ENCODE measurements around the gene MIEF1. TPM values are rescaled to one million over a fixed set of nuclear protein-coding genes. Genes with fewer than 3 reads are reported as not detected.

The MIEF1 gene
- total RNA-seq, result 10 to 100 TPM; 43.2 to 44.9 TPM

GRCh38 chr22:39502109-39502788 is at the start of gene MIEF1:
MIEF1 (plus strand) TSS chr22:39502290; CDS start chr22:39511295, 9,005 bp downstream.
- Mint-ChIP-seq H3K27ac (peak within 1 kb of the TSS; percentile 94), H3K4me3 (peak within 1 kb of the TSS; percentile 76), H3K27me3 (no peaks in the 10 kb centered on the region), H3K36me3 (ENCODE audit: low read depth) (peaks cover 35% of the 10 kb centered on the region), H3K4me1 (peaks cover 35% of the 10 kb centered on the region), H3K9me3 (ENCODE audit: low read depth) (no peaks in the 10 kb centered on the region)
- intact Hi-C loops (cut with DNase I, micrococcal nuclease), result loop anchor here (1.0 to 5.0 kb wide), 10 partner anchors 12 to 930 kb away; partner anchors contain the start of genes RPS19BP1 (in 2 of the 2), ADSL (in 1 of the 2), ATF4 (in 1 of the 2) and CBX7 (in 1 of the 2)
- ChIA-PET CTCF (interaction anchor here (0.6 to 2.7 kb wide), 12 partner anchors 8 to 796 kb away, joined by 3 to 16 read pairs (median 4); partner anchors contain the start of genes ATF4, GTPBP1 and TAB1), POLR2A (interaction anchor here (0.6 to 2.0 kb wide), 11 partner anchors 12 to 441 kb away, joined by 3 to 25 read pairs (median 5); partner anchors contain the start of genes ATF4, RPL3 and TAB1)
- peak; percentile 98 for DNase-seq
- ATAC-seq, result peak; percentile 98

- POLR2A ChIA-PET, result no interaction called here
- H3K9me3 Mint-ChIP-seq (ENCODE audit: low read depth), result no peaks in the 10 kb centered on the region
- H3K27ac Mint-ChIP-seq, result no peak overlapping the region
- H3K36me3 Mint-ChIP-seq (ENCODE audit: low read depth), result no peaks in the 10 kb centered on the region
- intact Hi-C loops (cut with DNase I, micrococcal nuclease), result no loop called here
- CTCF ChIA-PET, result no interaction called here
- H3K4me3 Mint-ChIP-seq, result no peak overlapping the region
- DNase-seq, result no peak
- peaks cover 16% of the 10 kb centered on the region for H3K27me3 Mint-ChIP-seq
- peaks cover 13% of the 10 kb centered on the region for H3K4me1 Mint-ChIP-seq
- no peak for ATAC-seq
Observed at GRCh38 chr22:39452740-39453040, 49.4 kb upstream of the MIEF1 start.

GRCh38 chr22:39453765-39454378 is 48.2 kb upstream of the MIEF1 start:
- ATAC-seq (no peak), DNase-seq (no peak)
- H3K4me1 Mint-ChIP-seq, result peaks cover 17% of the 10 kb centered on the region
- H3K27me3 Mint-ChIP-seq, result peaks cover 24% of the 10 kb centered on the region
- H3K36me3 Mint-ChIP-seq (ENCODE audit: low read depth), result no peaks in the 10 kb centered on the region
- intact Hi-C loops (cut with DNase I, micrococcal nuclease), result no loop called here
- no peak overlapping the region for H3K27ac Mint-ChIP-seq
- H3K4me3 Mint-ChIP-seq, result no peak overlapping the region
- H3K9me3 Mint-ChIP-seq (ENCODE audit: low read depth), result no peaks in the 10 kb centered on the region
- POLR2A ChIA-PET, result interaction anchor here (1.1 kb wide), 1 partner anchor 66 kb away, joined by 4 read pairs; the partner anchor contains the start of gene ATF4
- CTCF ChIA-PET, result interaction anchor here (0.6 to 1.0 kb wide), 2 partner anchors 75 to 632 kb away, joined by 3 read pairs; no protein-coding TSS in a partner anchor

- Mint-ChIP-seq H3K9me3 (ENCODE audit: low read depth) (no peaks in the 10 kb centered on the region), H3K36me3 (ENCODE audit: low read depth) (no peaks in the 10 kb centered on the region), H3K27me3 (peaks cover 24% of the 10 kb centered on the region), H3K27ac (no peak overlapping the region), H3K4me3 (no peak overlapping the region), H3K4me1 (peaks cover 16% of the 10 kb centered on the region)
- ChIA-PET POLR2A (interaction anchor here (1.1 kb wide), 1 partner anchor 65 kb away, joined by 4 read pairs; the partner anchor contains the start of gene ATF4), CTCF (interaction anchor here (0.6 to 1.0 kb wide), 2 partner anchors 75 to 631 kb away, joined by 3 read pairs; no protein-coding TSS in a partner anchor)
- DNase-seq (no peak), ATAC-seq (no peak)
- intact Hi-C loops (cut with DNase I, micrococcal nuclease), result no loop called here
Observed at GRCh38 chr22:39454385-39454871, 47.7 kb upstream of the MIEF1 start.

GRCh38 chr22:39456522-39457197 is 45.4 kb upstream of the MIEF1 start, which contains the start of gene MGAT3:
MGAT3 (plus strand) TSS chr22:39457012; CDS start chr22:39487348, 30,336 bp downstream.
- no peak within 1 kb of the TSS for H3K27ac Mint-ChIP-seq
- no peaks in the 10 kb centered on the region for H3K36me3 Mint-ChIP-seq (ENCODE audit: low read depth)
- DNase-seq (no peak), ATAC-seq (no peak)
- peaks cover 28% of the 10 kb centered on the region for H3K27me3 Mint-ChIP-seq
- ChIA-PET CTCF (no interaction called here), POLR2A (no interaction called here)
- peaks cover 10% of the 10 kb centered on the region for H3K4me1 Mint-ChIP-seq
- peak within 1 kb of the TSS; percentile 59 for H3K4me3 Mint-ChIP-seq
- intact Hi-C loops (cut with DNase I, micrococcal nuclease), result no loop called here
- no peaks in the 10 kb centered on the region for H3K9me3 Mint-ChIP-seq (ENCODE audit: low read depth)

- DNase-seq (no peak), ATAC-seq (no peak)
- H3K27ac Mint-ChIP-seq, result no peak overlapping the region
- intact Hi-C loops (cut with DNase I, micrococcal nuclease), result no loop called here
- ChIA-PET POLR2A (no interaction called here), CTCF (interaction anchor here (1.0 kb wide), 1 partner anchor 17 kb away, joined by 3 read pairs; no protein-coding TSS in a partner anchor)
- peaks cover 28% of the 10 kb centered on the region for H3K27me3 Mint-ChIP-seq
- no peaks in the 10 kb centered on the region for H3K9me3 Mint-ChIP-seq (ENCODE audit: low read depth)
- no peaks in the 10 kb centered on the region for H3K36me3 Mint-ChIP-seq (ENCODE audit: low read depth)
- no peak overlapping the region for H3K4me3 Mint-ChIP-seq
- H3K4me1 Mint-ChIP-seq, result peaks cover 10% of the 10 kb centered on the region
Observed at GRCh38 chr22:39457198-39457555, 44.9 kb upstream of the MIEF1 start.

- CTCF ChIA-PET, result interaction anchor here (0.7 to 1.5 kb wide), 3 partner anchors 16 to 541 kb away, joined by 3 read pairs; no protein-coding TSS in a partner anchor
- ATAC-seq, result no peak
- H3K27ac Mint-ChIP-seq, result no peak overlapping the region
- peaks cover 28% of the 10 kb centered on the region for H3K27me3 Mint-ChIP-seq
- H3K9me3 Mint-ChIP-seq (ENCODE audit: low read depth), result no peaks in the 10 kb centered on the region
- intact Hi-C loops (cut with DNase I, micrococcal nuclease), result no loop called here
- no peaks in the 10 kb centered on the region for H3K36me3 Mint-ChIP-seq (ENCODE audit: low read depth)
- H3K4me3 Mint-ChIP-seq, result no peak overlapping the region
- no peak for DNase-seq
- H3K4me1 Mint-ChIP-seq, result peaks cover 10% of the 10 kb centered on the region
- POLR2A ChIA-PET, result no interaction called here
Observed at GRCh38 chr22:39457556-39458443, 44.3 kb upstream of the MIEF1 start.

GRCh38 chr22:39458444-39459083 is 43.5 kb upstream of the MIEF1 start:
- CTCF ChIA-PET, result interaction anchor here (0.7 to 1.5 kb wide), 2 partner anchors 38 to 541 kb away, joined by 3 read pairs; no protein-coding TSS in a partner anchor
- no peaks in the 10 kb centered on the region for H3K36me3 Mint-ChIP-seq (ENCODE audit: low read depth)
- peaks cover 28% of the 10 kb centered on the region for H3K27me3 Mint-ChIP-seq
- H3K27ac Mint-ChIP-seq, result no peak overlapping the region
- intact Hi-C loops (cut with DNase I, micrococcal nuclease), result no loop called here
- H3K4me3 Mint-ChIP-seq, result no peak overlapping the region
- no peak for DNase-seq
- H3K4me1 Mint-ChIP-seq, result peaks cover 10% of the 10 kb centered on the region
- ATAC-seq, result no peak
- no peaks in the 10 kb centered on the region for H3K9me3 Mint-ChIP-seq (ENCODE audit: low read depth)
- POLR2A ChIA-PET, result no interaction called here

- Mint-ChIP-seq H3K4me1 (peaks cover 10% of the 10 kb centered on the region), H3K4me3 (no peak overlapping the region), H3K9me3 (ENCODE audit: low read depth) (no peaks in the 10 kb centered on the region), H3K27me3 (peaks cover 28% of the 10 kb centered on the region), H3K27ac (no peak overlapping the region), H3K36me3 (ENCODE audit: low read depth) (no peaks in the 10 kb centered on the region)
- ChIA-PET POLR2A (no interaction called here), CTCF (no interaction called here)
- ATAC-seq (no peak), DNase-seq (no peak)
- intact Hi-C loops (cut with DNase I, micrococcal nuclease), result no loop called here
Observed at GRCh38 chr22:39459681-39460080, 42.4 kb upstream of the MIEF1 start.

- Mint-ChIP-seq H3K27me3 (peaks cover 12% of the 10 kb centered on the region), H3K4me1 (peaks cover 4% of the 10 kb centered on the region), H3K9me3 (ENCODE audit: low read depth) (no peaks in the 10 kb centered on the region), H3K4me3 (no peak overlapping the region), H3K36me3 (ENCODE audit: low read depth) (no peaks in the 10 kb centered on the region), H3K27ac (peak overlapping the region; percentile 19)
- ATAC-seq (no peak), DNase-seq (no peak)
- ChIA-PET POLR2A (no interaction called here), CTCF (no interaction called here)
- intact Hi-C loops (cut with DNase I, micrococcal nuclease), result no loop called here
Observed at GRCh38 chr22:39462443-39463221, 39.5 kb upstream of the MIEF1 start.

All from activated CD4-positive, alpha-beta T cell treated with anti-CD3 and anti-CD28 coated beads for 36 hours (primary cell).